Fibroblast of upper back skin (primary cell): Measurements from ENCODE around the gene WIZ.
A peak's percentile ranks its signal among the peaks of the same experiment; 100 is the strongest.

Source experiments
- DNase-seq: peaks from one replicate; pipeline ENCODE4 v3.0.0-alpha.2; 2013

WIZ gene

GRCh38 chr19:15444505-15445226 is 5.1 kb downstream of the WIZ start:
- DNase-seq: no peak

- no peak for DNase-seq
Observed at GRCh38 chr19:15443838-15444237, 5.9 kb downstream of the WIZ start.

GRCh38 chr19:15443325-15443724 is 6.4 kb downstream of the WIZ start:
- no peak for DNase-seq

GRCh38 chr19:15442142-15442920 is 7.4 kb downstream of the WIZ start:
- no peak for DNase-seq

GRCh38 chr19:15441317-15441716 is 8.4 kb downstream of the WIZ start:
- no peak for DNase-seq

GRCh38 chr19:15439821-15440641 is 9.7 kb downstream of the WIZ start:
- no peak for DNase-seq

GRCh38 chr19:15439078-15439799 is 10.5 kb downstream of the WIZ start:
- DNase-seq: no peak

- DNase-seq: no peak
Observed at GRCh38 chr19:15438577-15438976, 11.2 kb downstream of the WIZ start.

GRCh38 chr19:15438124-15438496 is 11.6 kb downstream of the WIZ start:
- no peak for DNase-seq

GRCh38 chr19:15437355-15438123 is 12.2 kb downstream of the WIZ start:
- DNase-seq: peak; percentile 35

GRCh38 chr19:15436826-15437110 is 13.0 kb downstream of the WIZ start:
- no peak for DNase-seq

GRCh38 chr19:15436012-15436825 is 13.5 kb downstream of the WIZ start:
- peak; percentile 10 for DNase-seq

- no peak for DNase-seq
Observed at GRCh38 chr19:15433519-15434069, 16.2 kb downstream of the WIZ start.

- peak; percentile 88 for DNase-seq
Observed at GRCh38 chr19:15432629-15433518, 16.9 kb downstream of the WIZ start.

GRCh38 chr19:15432018-15432494 is 17.7 kb downstream of the WIZ start:
- no peak for DNase-seq

- DNase-seq: no peak
Observed at GRCh38 chr19:15431396-15432017, 18.2 kb downstream of the WIZ start.

- no peak for DNase-seq
Observed at GRCh38 chr19:15430526-15431120, 19.1 kb downstream of the WIZ start.

GRCh38 chr19:15429825-15430467 is 19.8 kb downstream of the WIZ start:
- DNase-seq: no peak
